Parathyroid adenoma (tissue), 2 donors: ENCODE data around the gene STK11IP.

Experiments
- H2AFZ ChIP-seq: fragments of 300-600 bp; sonication (generic); one replicate; pipeline ENCODE4 v1.7.0; 2017; ENCODE audit warnings: antibody characterized with exemption, mild to moderate bottlenecking
- H3K27ac ChIP-seq: fragments of 300-600 bp; sonication (generic); one replicate; pipeline ENCODE4 v1.7.0; 2017
- H3K27me3 ChIP-seq: fragments of 300-600 bp; sonication (generic); one replicate; pipeline ENCODE4 v1.7.0; 2017; ENCODE audit warnings: low read length; ENCODE audit not compliant: control insufficient read depth, insufficient read depth
- H3K36me3 ChIP-seq: fragments of 300-600 bp; sonication (generic); one replicate; pipeline ENCODE4 v1.7.0; 2017; ENCODE audit warnings: low read length; ENCODE audit not compliant: control insufficient read depth, insufficient read depth
- H3K4me1 ChIP-seq: fragments of 300-600 bp; sonication (generic); one replicate; pipeline ENCODE4 v1.7.0; 2017; ENCODE audit warnings: control low read depth
- H3K4me2 ChIP-seq: fragments of 300-600 bp; sonication (generic); one replicate; pipeline ENCODE4 v1.7.0; 2017; ENCODE audit warnings: low read length
- H3K4me3 ChIP-seq: fragments of 300-600 bp; sonication (generic); one replicate; pipeline ENCODE4 v1.7.0; 2017; ENCODE audit warnings: low read depth, low read length
- H3K79me2 ChIP-seq: fragments of 300-600 bp; sonication (generic); one replicate; pipeline ENCODE4 v1.7.0; 2017; ENCODE audit warnings: control low read depth
- H3K9ac ChIP-seq: fragments of 300-600 bp; sonication (generic); one replicate; pipeline ENCODE4 v1.7.0; 2017; ENCODE audit warnings: mild to moderate bottlenecking
- H3K9me3 ChIP-seq: fragments of 300-600 bp; sonication (generic); one replicate; pipeline ENCODE4 v1.7.0; 2017; ENCODE audit warnings: low read length; ENCODE audit not compliant: control insufficient read depth
- CTCF ChIP-seq: fragments of 300-600 bp; sonication (generic); IDR thresholded peaks from one replicate; pipeline ENCODE4 v1.7.0; 2017; ENCODE audit warnings: antibody characterized with exemption, mild to moderate bottlenecking
- donor health status: primary hyperparathyroidism.

The STK11IP gene

GRCh38 chr2:219556413-219556812, 41.2 kb upstream of the STK11IP start:
- no peak overlapping the region for H2AFZ ChIP-seq
- H3K4me2 ChIP-seq = no peak overlapping the region

GRCh38 chr2:219557320-219557719, 40.3 kb upstream of the STK11IP start:
- Histone ChIP-seq H3K4me2 (no peak overlapping the region), H2AFZ (no peak overlapping the region), H3K27ac (no peak overlapping the region), H3K4me1 (no peaks in the 10 kb centered on the region), H3K27me3 (peaks cover 4% of the 10 kb centered on the region), H3K9ac (no peak overlapping the region), H3K9me3 (no peaks in the 10 kb centered on the region), H3K4me3 (no peak overlapping the region), H3K79me2 (no peaks in the 10 kb centered on the region), H3K36me3 (no peaks in the 10 kb centered on the region)
- no peak for TF ChIP-seq CTCF

More at GRCh38 chr2:219556413-219556812, 41.2 kb upstream of the STK11IP start:
- Histone ChIP-seq H3K4me3 (no peak overlapping the region), H3K27ac (no peak overlapping the region), H3K79me2 (no peaks in the 10 kb centered on the region), H3K4me1 (peaks cover 3% of the 10 kb centered on the region), H3K27me3 (peaks cover 4% of the 10 kb centered on the region), H3K9ac (no peak overlapping the region), H3K36me3 (no peaks in the 10 kb centered on the region), H3K9me3 (no peaks in the 10 kb centered on the region)
- TF ChIP-seq CTCF = no peak

GRCh38 chr2:219557791-219558785, 39.6 kb upstream of the STK11IP start:
- H3K4me2 ChIP-seq = no peak overlapping the region
- TF ChIP-seq CTCF = no peak
- no peak overlapping the region for H2AFZ ChIP-seq
- peaks cover under 1% of the 10 kb centered on the region for H3K27me3 ChIP-seq
- H3K9me3 ChIP-seq = no peaks in the 10 kb centered on the region
- H3K36me3 ChIP-seq = no peaks in the 10 kb centered on the region
- no peak overlapping the region for H3K27ac ChIP-seq
- H3K9ac ChIP-seq = no peak overlapping the region
- H3K4me3 ChIP-seq = no peak overlapping the region
- no peaks in the 10 kb centered on the region for H3K79me2 ChIP-seq
- H3K4me1 ChIP-seq = no peaks in the 10 kb centered on the region

GRCh38 chr2:219559156-219559915, 38.3 kb upstream of the STK11IP start:
- H3K4me3 ChIP-seq = no peak overlapping the region
- H3K9ac ChIP-seq = no peak overlapping the region
- H3K9me3 ChIP-seq = no peaks in the 10 kb centered on the region
- no peaks in the 10 kb centered on the region for H3K4me1 ChIP-seq
- H3K27ac ChIP-seq = no peak overlapping the region
- no peaks in the 10 kb centered on the region for H3K79me2 ChIP-seq
- no peak for TF ChIP-seq CTCF
- H3K4me2 ChIP-seq = no peak overlapping the region
- no peak overlapping the region for H2AFZ ChIP-seq
- no peaks in the 10 kb centered on the region for H3K36me3 ChIP-seq
- no peaks in the 10 kb centered on the region for H3K27me3 ChIP-seq
